Left lung (tissue), 10 donors: ENCODE measurements around the gene TLK1. TPM values are rescaled to one million over a fixed set of nuclear protein-coding genes. Genes with fewer than 3 reads are reported as not detected.

Experiments used
- ATAC-seq: fragments of 200-7000 bp; cut with Tn5 transposase; one replicate; pipeline ENCODE4 v1.9.1; 2020; ENCODE audit warnings: moderate library complexity
- DNase-seq, 4 donors: peaks; one replicate each; pipeline ENCODE4 v3.0.0-alpha.2; 2013 to 2020
- H3K27ac ChIP-seq, 2 donors: fragments of 200-600 bp; sonication (generic) in 1 of 2; one replicate each; pipeline versions ENCODE4 v1.5.0 to v1.8.0; 2020 to 2021
- H3K27me3 ChIP-seq, 2 donors: fragments of 200-600 bp; sonication (generic) in 1 of 2; one replicate each; pipeline versions ENCODE4 v1.5.0 to v1.8.0; 2020 to 2021
- H3K36me3 ChIP-seq, 2 donors: fragments of 200-600 bp; sonication (generic) in 1 of 2; one replicate each; pipeline versions ENCODE4 v1.5.0 to v1.8.0; 2020 to 2021
- H3K4me1 ChIP-seq, 2 donors: fragments of 200-600 bp; one replicate each; pipeline ENCODE4 v1.8.0; 2021
- H3K4me3 ChIP-seq, 2 donors: fragments of 200-600 bp; sonication (generic) in 1 of 2; one replicate each; pipeline versions ENCODE4 v1.5.0 to v1.8.0; 2020 to 2021; ENCODE audit warnings: mild to moderate bottlenecking in 1 of 2
- H3K9me3 ChIP-seq, 2 donors: fragments of 200-600 bp; sonication (generic) in 1 of 2; one replicate each; pipeline versions ENCODE4 v1.5.0 to v1.8.0; 2020 to 2021
- CTCF ChIP-seq, 2 donors: fragments of 200-600 bp; sonication (generic) in 1 of 2; IDR thresholded peaks; one replicate each; pipeline versions ENCODE4 v1.5.0 to v1.8.0; 2021; ENCODE audit warnings: antibody characterized with exemption in 2 of 2
- intact Hi-C, 2 donors: fragments of 100-400 bp; cut with DNase I; formaldehyde crosslinking; loops; one replicate each; pipeline versions ENCODE4 v1.11.2 to v1.14.2; 2022
- polyA plus RNA-seq, 6 donors: library from polyadenylated mRNA; unstranded; fragments of 120-200 nt; gene quantifications; one replicate each; pipeline ENCODE4 v1.2.1, GENCODE V29; 2013; ENCODE audit not compliant: insufficient read length in 6 of 6
- total RNA-seq, 2 donors: library from RNA; stranded (reverse); fragmentation: NEBNext Ultra II Directional; extraction: Animal tissue kit (Norgen Biotek cat#: 25700); gene quantifications; one replicate each; pipeline ENCODE4 v1.2.1, GENCODE V29; 2021
- donor health status: DM: no; HTN: yes; CAD: no.
- donor health status: DM: no; HTN: no; CAD: no.

The TLK1 gene
- total and polyA plus RNA-seq, 8 donors: 35.3 to 49.8 (median 40.4) TPM

- TF ChIP-seq CTCF (IDR thresholded peaks at IDR 0.05): no peak
- peaks cover 0 to 24% of the 10 kb centered on the region in 2 donors for H3K27me3 ChIP-seq
- intact Hi-C loops: no loop called here
- no peak overlapping the region for H3K4me3 ChIP-seq
- ATAC-seq (no peak), DNase-seq (no peak)
- H3K9me3 ChIP-seq: no peaks in the 10 kb centered on the region
- no peaks in the 10 kb centered on the region for H3K4me1 ChIP-seq
- no peak overlapping the region for H3K27ac ChIP-seq
- H3K36me3 ChIP-seq: peaks cover 0 to 22% of the 10 kb centered on the region in 2 donors
These were observed 174.0 kb downstream of the TLK1 start for GRCh38 chr2:170986566-170987258.

- DNase-seq (no peak), ATAC-seq (no peak)
- intact Hi-C loops: no loop called here
- H3K27ac ChIP-seq: no peak overlapping the region
- no peaks in the 10 kb centered on the region for H3K4me1 ChIP-seq
- peaks cover 0 to 31% of the 10 kb centered on the region in 2 donors for H3K27me3 ChIP-seq
- TF ChIP-seq CTCF (IDR thresholded peaks at IDR 0.05): no peak
- H3K36me3 ChIP-seq: peaks cover 0 to 10% of the 10 kb centered on the region in 2 donors
- no peaks in the 10 kb centered on the region for H3K9me3 ChIP-seq
- no peak overlapping the region for H3K4me3 ChIP-seq
These were observed 175.3 kb downstream of the TLK1 start for GRCh38 chr2:170985407-170985806.

- H3K4me3 ChIP-seq: no peak overlapping the region
- H3K4me1 ChIP-seq: no peaks in the 10 kb centered on the region
- no peak for TF ChIP-seq CTCF (IDR thresholded peaks at IDR 0.05)
- H3K27ac ChIP-seq: no peak overlapping the region
- H3K27me3 ChIP-seq: peaks cover 0 to 31% of the 10 kb centered on the region in 2 donors
- H3K36me3 ChIP-seq: peaks cover 0 to 2% of the 10 kb centered on the region in 2 donors
- ATAC-seq (no peak), DNase-seq (no peak)
- no peaks in the 10 kb centered on the region for H3K9me3 ChIP-seq
- intact Hi-C loops: no loop called here
These were observed 176.6 kb downstream of the TLK1 start for GRCh38 chr2:170984079-170984478.

- no peak for TF ChIP-seq CTCF (IDR thresholded peaks at IDR 0.05)
- H3K27me3 ChIP-seq: peaks cover 0 to 25% of the 10 kb centered on the region in 2 donors
- no peaks in the 10 kb centered on the region for H3K36me3 ChIP-seq
- H3K9me3 ChIP-seq: no peaks in the 10 kb centered on the region
- intact Hi-C loops: loop anchor here in 1 of 2 donors (10.0 kb wide), 1 partner anchor 179 kb away; no protein-coding TSS in a partner anchor
- DNase-seq (no peak), ATAC-seq (no peak)
- no peak overlapping the region for H3K27ac ChIP-seq
- H3K4me3 ChIP-seq: no peak overlapping the region
- H3K4me1 ChIP-seq: peaks cover 0 to 17% of the 10 kb centered on the region in 2 donors
These were observed 184.8 kb downstream of the TLK1 start for GRCh38 chr2:170975943-170976270.

GRCh38 chr2:170975127-170975942 lies 185.4 kb downstream of the TLK1 start:
- no peak for DNase-seq
- no peaks in the 10 kb centered on the region for H3K36me3 ChIP-seq
- no peaks in the 10 kb centered on the region for H3K9me3 ChIP-seq
- no peak for TF ChIP-seq CTCF (IDR thresholded peaks at IDR 0.05)
- no peak overlapping the region for H3K27ac ChIP-seq
- H3K4me1 ChIP-seq: peaks cover 0 to 17% of the 10 kb centered on the region in 2 donors
- intact Hi-C loops: loop anchor here in 1 of 2 donors (10.0 kb wide), 1 partner anchor 179 kb away; no protein-coding TSS in a partner anchor
- ATAC-seq: no peak
- peaks cover 0 to 23% of the 10 kb centered on the region in 2 donors for H3K27me3 ChIP-seq
- H3K4me3 ChIP-seq: no peak overlapping the region
